ENCODE data around the gene NTRK3.

DNA sequence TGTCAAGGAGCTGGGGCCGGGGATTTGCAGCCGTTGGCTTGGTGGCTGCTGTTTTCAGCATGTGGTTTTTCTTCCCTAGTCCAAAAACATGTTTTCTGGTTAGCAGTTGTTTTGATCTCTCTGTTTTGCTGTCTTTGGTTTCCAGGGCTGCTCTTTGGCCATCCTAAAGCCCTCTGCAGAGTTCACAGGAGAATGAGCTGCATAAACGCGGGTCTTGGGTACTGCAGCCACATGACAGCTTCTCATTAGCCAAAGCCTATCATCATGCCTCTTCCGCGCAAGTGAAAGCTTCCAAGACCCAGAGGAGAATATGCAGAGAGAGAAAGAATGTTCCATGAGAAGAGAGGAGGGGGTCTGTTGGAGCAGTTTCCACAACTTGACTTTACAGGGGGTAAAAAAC is 138.5 kb downstream of the NTRK3 start:
- TF ChIP-seq CTCF (IDR thresholded peaks at IDR 0.05; ENCODE audit: low read depth, low read length) (no peak), EZH2phosphoT487 (IDR thresholded peaks at IDR 0.05; ENCODE audit: low read depth) (no peak)
